Fibroblast of lung (primary cell): Measurements from ENCODE around the gene PRDM16.

ENCODE experiments used
- EZH2 ChIP-seq: IDR thresholded peaks from 2 replicates; pipeline ENCODE4 v1.5.1; 2012; ENCODE audit warnings: low read length, control low read depth, mild to moderate bottlenecking; ENCODE audit errors: missing control alignments
- TF ChIP-seq, protein P1 (sequence below), 2 donors: IDR thresholded peaks in 1 of 2; conservative IDR thresholded peaks in 1 of 2; 1 replicate in 1 of 2; 2 replicates in 1 of 2; pipeline ENCODE4 v1.5.1; 2011 to 2012; ENCODE audit warnings: low read length in 2 of 2, control low read depth in 1 of 2, inconsistent platforms in 1 of 2, low read depth in 1 of 2, mild to moderate bottlenecking in 1 of 2

DNA sequence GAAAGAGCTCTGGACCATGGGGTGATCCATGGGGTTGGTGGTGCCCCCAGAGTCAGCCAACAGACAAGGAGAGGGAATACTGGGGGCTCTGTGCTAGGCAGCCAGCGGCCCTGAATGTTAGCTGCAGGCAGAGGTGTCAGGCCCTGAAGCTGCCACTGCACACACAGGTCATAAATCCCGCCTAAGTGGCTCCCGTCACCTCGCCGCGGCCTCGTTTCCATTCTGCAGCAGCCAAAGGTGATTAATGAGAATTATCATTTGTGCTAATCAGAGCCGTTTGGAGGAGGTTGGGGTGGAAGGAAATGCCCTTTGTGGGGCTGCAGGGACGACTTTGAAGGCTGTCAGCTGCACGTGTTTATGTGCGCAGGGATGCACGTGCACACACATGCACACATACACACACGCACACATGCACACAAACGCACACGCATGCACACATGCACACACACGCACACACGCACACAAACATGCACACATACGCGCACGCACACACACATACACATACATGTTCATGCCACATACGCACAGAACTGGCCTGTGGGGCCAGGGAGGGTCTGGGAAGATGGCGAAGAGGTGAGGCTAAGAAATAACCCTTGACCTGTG lies 296.6 kb downstream of the PRDM16 start:
- TF ChIP-seq, protein P1, sequence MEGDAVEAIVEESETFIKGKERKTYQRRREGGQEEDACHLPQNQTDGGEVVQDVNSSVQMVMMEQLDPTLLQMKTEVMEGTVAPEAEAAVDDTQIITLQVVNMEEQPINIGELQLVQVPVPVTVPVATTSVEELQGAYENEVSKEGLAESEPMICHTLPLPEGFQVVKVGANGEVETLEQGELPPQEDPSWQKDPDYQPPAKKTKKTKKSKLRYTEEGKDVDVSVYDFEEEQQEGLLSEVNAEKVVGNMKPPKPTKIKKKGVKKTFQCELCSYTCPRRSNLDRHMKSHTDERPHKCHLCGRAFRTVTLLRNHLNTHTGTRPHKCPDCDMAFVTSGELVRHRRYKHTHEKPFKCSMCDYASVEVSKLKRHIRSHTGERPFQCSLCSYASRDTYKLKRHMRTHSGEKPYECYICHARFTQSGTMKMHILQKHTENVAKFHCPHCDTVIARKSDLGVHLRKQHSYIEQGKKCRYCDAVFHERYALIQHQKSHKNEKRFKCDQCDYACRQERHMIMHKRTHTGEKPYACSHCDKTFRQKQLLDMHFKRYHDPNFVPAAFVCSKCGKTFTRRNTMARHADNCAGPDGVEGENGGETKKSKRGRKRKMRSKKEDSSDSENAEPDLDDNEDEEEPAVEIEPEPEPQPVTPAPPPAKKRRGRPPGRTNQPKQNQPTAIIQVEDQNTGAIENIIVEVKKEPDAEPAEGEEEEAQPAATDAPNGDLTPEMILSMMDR (conservative IDR thresholded peaks at IDR 0.05 in 1 of 2, IDR thresholded peaks at IDR 0.05 in 1 of 2; ENCODE audit: low read depth in 1 of 2, low read length in 2 of 2): no peak
- peak; percentile 29 for TF ChIP-seq EZH2
